ENCODE results near the gene BCL6B. TPM values are rescaled to one million over a fixed set of nuclear protein-coding genes. Genes with fewer than 3 reads are reported as not detected.
A peak's percentile ranks its signal among the peaks of the same experiment; 100 is the strongest.

Gene BCL6B
- total and polyA plus RNA-seq, 2 experiments from 2014 or later: 3.3 to 4.5 TPM

- H3K36me3 ChIP-seq (ENCODE audit: insufficient read depth): no peaks in the 10 kb centered on the region
- H3K27me3 ChIP-seq (ENCODE audit: insufficient read depth): peaks cover 51% of the 10 kb centered on the region
- H4K20me1 ChIP-seq (replicated peaks; ENCODE audit: insufficient read depth): no peaks in the 10 kb centered on the region
- no peak overlapping the region for H3K27ac Mint-ChIP-seq
- H3F3A ChIP-seq (replicated peaks; ENCODE audit: low read depth): 0 out of 2 replicates have a peak, but pooled peaks cover 2% of the 10 kb centered on the region
- no peak overlapping the region for H3K4me3 ChIP-seq
- H3K27ac ChIP-seq (ENCODE audit: low read depth): no peak overlapping the region
- DNase-seq (ENCODE audit: low spot score): no peak
- H3K4me2 ChIP-seq: peak overlapping the region; percentile 96
- ATAC-seq: no peak
- H3K36me3 Mint-ChIP-seq (ENCODE audit: low read depth): no peaks in the 10 kb centered on the region
- TF ChIP-seq ZNF114 (CRISPR knock-in tag; IDR thresholded peaks at IDR 0.05) (no peak), CREB1 (CRISPR knock-in tag; IDR thresholded peaks at IDR 0.05; ENCODE audit: low read depth) (no peak), REST (IDR thresholded peaks at IDR 0.05; ENCODE audit: unreplicated experiment) (no peak), EZH2 (IDR thresholded peaks at IDR 0.05; ENCODE audit: low read depth, unreplicated experiment) (no peak), POLR2AphosphoS5 (IDR thresholded peaks at IDR 0.05; ENCODE audit: low read depth) (no peak), ETS1 (IDR thresholded peaks at IDR 0.05) (no peak), ZNF331 (CRISPR knock-in tag; IDR thresholded peaks at IDR 0.05; ENCODE audit: low read depth) (no peak), JUNB (IDR thresholded peaks at IDR 0.05; ENCODE audit: unreplicated experiment) (no peak), STAT1 (IDR thresholded peaks at IDR 0.05; ENCODE audit: unreplicated experiment) (no peak), EZH2phosphoT487 (IDR thresholded peaks at IDR 0.05; ENCODE audit: unreplicated experiment) (no peak), NANOG (IDR thresholded peaks at IDR 0.05; ENCODE audit: borderline replicate concordance) (no peak), CTCF (conservative IDR thresholded peaks at IDR 0.05; ENCODE audit: low read depth in 2 of 2) (no peak), ZNF462 (CRISPR knock-in tag; IDR thresholded peaks at IDR 0.05) (no peak)
- H2AFZ ChIP-seq: no peak overlapping the region
- no peaks in the 10 kb centered on the region for H3K9me3 Mint-ChIP-seq
- H3K4me1 Mint-ChIP-seq: peaks cover 19% of the 10 kb centered on the region
- H3K4me3 Mint-ChIP-seq: no peak overlapping the region
- peaks cover 37% of the 10 kb centered on the region for H3K27me3 Mint-ChIP-seq (ENCODE audit: insufficient read depth, low read depth, poor library complexity)
- no peaks in the 10 kb centered on the region for H3K79me2 ChIP-seq (replicated peaks; ENCODE audit: insufficient read depth)
- no peaks in the 10 kb centered on the region for H3K9me2 ChIP-seq (ENCODE audit: insufficient read depth)
- peaks cover 8% of the 10 kb centered on the region; the same call in 1 of the 2 replicates for H3K4me1 ChIP-seq (ENCODE audit: insufficient read depth)
Measured at GRCh38 chr17:7047566-7047965, 24.7 kb downstream of the BCL6B start.

Measured in GM23338 (cell line).